ENCODE results near the gene CATSPER1.

The CATSPER1 gene

GRCh38 chr11:65968600-65969482, 57.4 kb downstream of the CATSPER1 start:
- peaks cover 67% of the 10 kb centered on the region for H3K36me3 ChIP-seq
- H3K4me3 ChIP-seq (ENCODE audit: low read depth, low read length): no peak overlapping the region
- no peak for DNase-seq

GRCh38 chr11:65967329-65967934, 58.8 kb downstream of the CATSPER1 start:
- Histone ChIP-seq H3K4me3 (ENCODE audit: low read depth, low read length) (no peak overlapping the region), H3K27me3 (ENCODE audit: insufficient read depth, low read depth, severe bottlenecking) (no peaks in the 10 kb centered on the region), H3K9me3 (ENCODE audit: severe bottlenecking) (no peaks in the 10 kb centered on the region), H3K36me3 (peaks cover 65% of the 10 kb centered on the region), H3K27ac (no peak overlapping the region)
- TF ChIP-seq CTCF (IDR thresholded peaks at IDR 0.05; ENCODE audit: low read depth, low read length): no peak
- DNase-seq: no peak

More at GRCh38 chr11:65968600-65969482, 57.4 kb downstream of the CATSPER1 start:
- Histone ChIP-seq H3K27me3 (ENCODE audit: insufficient read depth, low read depth, severe bottlenecking) (no peaks in the 10 kb centered on the region), H3K9me3 (ENCODE audit: severe bottlenecking) (no peaks in the 10 kb centered on the region), H3K27ac (no peak overlapping the region)
- no peak for TF ChIP-seq CTCF (IDR thresholded peaks at IDR 0.05; ENCODE audit: low read depth, low read length)

All from WERI-Rb-1 (cell line).